HG03565 (cell line): ENCODE data around the gene TBL1XR1.
A peak's percentile ranks its signal among the peaks of the same experiment; 100 is the strongest.
"Not testable (repeated sequence)": the region's sequence is repeated elsewhere in the genome, so short reads cannot be mapped to it uniquely, and the experiment has no call there.

Source experiments
- ATAC-seq: cut with Tn5 transposase; IDR thresholded peaks from one replicate; pipeline ENCODE4 v1.9.1; 2021; ENCODE audit warnings: mild to moderate bottlenecking, moderate library complexity; ENCODE audit not compliant: unreplicated experiment

The TBL1XR1 gene

GRCh38 chr3:177145381-177145780 lies 51.9 kb downstream of the TBL1XR1 start:
- ATAC-seq: peak; percentile 13

DNA sequence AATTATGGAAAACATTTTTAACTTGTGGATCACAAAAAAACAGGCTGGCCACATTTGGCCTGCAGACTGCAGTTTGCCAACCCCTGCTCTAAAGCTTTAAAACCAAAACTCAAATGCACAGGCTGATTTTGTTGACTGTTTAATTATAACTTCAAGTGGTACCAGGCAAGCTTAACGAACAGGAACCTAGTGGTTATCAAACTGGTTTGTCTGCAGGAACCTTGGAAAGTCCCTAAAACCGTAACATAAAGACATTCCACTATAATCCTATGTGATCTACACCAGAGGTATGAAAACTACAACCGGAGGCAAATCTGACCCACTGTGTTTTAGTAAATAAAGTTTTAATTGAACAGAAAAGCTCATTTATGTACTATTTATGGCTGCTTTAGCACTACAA lies 52.4 kb downstream of the TBL1XR1 start:
- peak; percentile 59 for ATAC-seq

DNA sequence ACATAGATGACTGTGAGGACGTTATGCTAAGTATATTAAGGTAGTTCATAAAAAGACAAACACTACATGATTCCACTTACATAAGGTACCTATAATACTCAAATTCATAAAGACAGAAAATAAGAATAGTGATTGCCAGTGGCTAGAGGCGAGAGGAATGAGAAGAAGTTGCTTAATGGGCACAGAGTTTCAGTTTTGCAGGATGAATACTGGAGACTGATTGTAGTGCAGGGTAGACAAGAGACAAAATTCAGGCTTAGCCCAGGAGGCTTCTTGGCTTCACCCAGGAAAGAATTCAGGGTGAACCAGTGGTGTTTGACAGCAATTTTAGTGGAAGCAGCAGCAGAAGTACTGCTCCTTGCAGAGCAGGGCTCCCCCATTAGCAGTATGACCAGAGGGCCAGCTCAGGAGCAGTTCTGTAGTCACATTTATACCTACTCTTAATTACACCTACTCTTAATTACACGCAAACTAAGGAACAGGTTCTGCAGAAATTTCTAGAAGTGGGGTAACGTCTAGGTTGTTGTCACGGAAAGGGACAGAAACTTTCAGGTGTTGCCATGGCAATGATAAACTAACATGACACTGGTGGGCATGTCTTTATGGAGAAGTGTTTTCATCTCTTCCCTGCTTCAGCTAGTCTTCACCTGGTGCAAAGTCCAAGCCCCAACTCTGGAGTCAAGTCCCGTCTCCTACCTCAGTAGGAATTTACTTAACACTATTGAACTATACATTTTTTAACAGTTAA lies 55.2 kb downstream of the TBL1XR1 start:
- ATAC-seq: no peak

DNA sequence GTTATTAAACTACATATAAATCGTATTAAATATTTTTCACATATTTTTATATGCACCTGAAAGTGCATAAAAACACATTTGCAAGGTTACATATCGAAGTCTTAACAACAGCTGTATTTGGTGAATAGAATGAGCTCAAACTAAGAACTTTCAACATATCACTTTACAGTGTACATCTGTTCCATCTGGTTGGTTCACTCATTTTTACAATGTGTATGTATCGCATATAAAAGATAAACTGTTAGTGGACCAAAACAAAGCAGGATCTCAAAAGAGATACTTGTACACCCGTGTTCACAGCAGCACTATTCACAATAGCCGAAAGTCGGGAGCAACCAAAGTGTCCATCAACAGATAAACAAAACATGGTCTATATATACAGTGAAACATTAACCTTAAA lies 55.8 kb downstream of the TBL1XR1 start:
- ATAC-seq: no peak

DNA sequence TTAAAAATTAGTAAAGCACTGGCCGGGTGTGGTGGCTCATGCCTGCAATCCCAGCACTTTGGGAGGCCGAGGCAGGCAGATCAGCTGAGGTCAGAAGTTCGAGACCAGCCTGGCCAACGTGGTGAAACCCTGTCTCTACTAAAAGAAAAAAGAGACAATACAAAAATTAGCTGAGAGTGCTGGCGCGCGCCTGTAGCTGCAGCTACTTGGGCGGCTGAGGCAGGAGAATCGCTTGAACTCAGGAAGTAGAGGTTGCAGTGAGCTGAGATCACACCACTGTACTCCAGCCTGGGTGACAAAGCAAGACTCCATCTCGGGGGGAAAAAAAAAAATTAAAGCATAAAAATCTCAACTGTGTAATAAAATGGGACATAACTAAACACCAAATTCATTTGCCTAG lies 58.1 kb downstream of the TBL1XR1 start:
- not testable (repeated sequence) for ATAC-seq

DNA sequence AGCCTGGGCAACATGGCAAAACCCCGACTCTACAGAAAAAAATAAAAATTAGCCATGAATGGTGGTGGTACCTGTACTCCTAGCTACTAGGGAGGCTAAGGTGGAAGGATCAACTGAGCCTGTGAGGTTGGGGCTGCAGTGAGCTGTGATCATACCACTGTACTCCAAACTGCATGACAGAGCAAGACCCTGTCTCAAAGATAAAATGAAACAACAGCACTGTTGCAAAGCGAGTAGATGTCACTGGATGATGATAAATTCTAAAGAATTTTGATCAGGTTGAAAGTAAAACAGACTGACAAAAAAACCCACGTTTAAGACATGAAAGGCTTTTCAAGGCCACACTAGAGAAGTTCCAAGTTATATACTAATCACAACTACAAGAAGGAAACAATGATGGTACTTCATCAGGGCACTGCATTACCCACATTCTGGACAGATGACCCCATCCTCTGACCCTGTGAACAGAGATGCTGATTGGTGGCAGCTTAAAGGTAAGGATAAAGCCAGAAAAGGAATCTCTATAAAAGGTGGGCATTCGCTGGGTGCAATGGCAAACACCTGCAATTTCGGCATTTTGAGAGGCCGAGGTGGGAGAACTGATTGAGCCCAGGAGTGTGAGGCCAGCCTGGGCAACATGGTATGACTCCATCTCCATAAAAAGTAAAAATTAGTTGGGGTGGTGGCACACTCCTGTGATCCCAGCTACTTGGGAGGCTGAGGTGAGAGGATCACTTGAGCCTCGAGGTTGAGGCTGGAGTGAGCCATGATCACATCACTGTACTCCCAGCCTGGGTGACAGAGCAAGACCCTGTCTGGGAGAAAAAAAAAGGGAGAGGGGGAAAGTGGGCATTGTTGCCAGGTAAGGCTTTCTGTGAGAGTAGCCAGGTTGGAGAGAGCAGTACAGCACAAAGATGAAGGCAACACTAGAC lies 59.2 kb downstream of the TBL1XR1 start:
- ATAC-seq: no peak

- no peak for ATAC-seq
These were observed 60.5 kb downstream of the TBL1XR1 start for GRCh38 chr3:177136741-177137140.

GRCh38 chr3:177135841-177136492 lies 61.3 kb downstream of the TBL1XR1 start:
- no peak for ATAC-seq

- no peak for ATAC-seq
These were observed 62.5 kb downstream of the TBL1XR1 start for GRCh38 chr3:177134816-177135210.

- ATAC-seq: no peak
These were observed 63.1 kb downstream of the TBL1XR1 start for GRCh38 chr3:177133860-177134815.

- ATAC-seq: no peak
These were observed 65.2 kb downstream of the TBL1XR1 start for GRCh38 chr3:177131927-177132636.

DNA sequence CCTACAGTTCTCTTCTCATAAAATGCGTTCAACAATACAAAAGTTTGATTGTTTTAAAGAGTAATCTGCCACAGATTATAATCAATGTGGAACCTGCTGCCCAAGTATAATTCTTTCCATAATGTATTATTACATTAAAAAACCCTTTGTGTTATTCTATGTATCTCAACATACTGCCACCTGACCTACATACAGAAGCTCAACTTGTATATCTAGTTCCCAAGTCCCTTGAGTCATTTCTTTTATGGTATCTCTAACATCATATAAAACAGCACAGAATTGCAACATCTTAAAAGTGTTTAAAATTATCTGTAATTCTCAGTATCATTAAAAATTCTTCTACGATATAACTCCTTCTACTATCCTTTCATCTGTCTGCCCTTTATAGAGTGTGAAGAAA lies 70.3 kb downstream of the TBL1XR1 start:
- no peak for ATAC-seq

DNA sequence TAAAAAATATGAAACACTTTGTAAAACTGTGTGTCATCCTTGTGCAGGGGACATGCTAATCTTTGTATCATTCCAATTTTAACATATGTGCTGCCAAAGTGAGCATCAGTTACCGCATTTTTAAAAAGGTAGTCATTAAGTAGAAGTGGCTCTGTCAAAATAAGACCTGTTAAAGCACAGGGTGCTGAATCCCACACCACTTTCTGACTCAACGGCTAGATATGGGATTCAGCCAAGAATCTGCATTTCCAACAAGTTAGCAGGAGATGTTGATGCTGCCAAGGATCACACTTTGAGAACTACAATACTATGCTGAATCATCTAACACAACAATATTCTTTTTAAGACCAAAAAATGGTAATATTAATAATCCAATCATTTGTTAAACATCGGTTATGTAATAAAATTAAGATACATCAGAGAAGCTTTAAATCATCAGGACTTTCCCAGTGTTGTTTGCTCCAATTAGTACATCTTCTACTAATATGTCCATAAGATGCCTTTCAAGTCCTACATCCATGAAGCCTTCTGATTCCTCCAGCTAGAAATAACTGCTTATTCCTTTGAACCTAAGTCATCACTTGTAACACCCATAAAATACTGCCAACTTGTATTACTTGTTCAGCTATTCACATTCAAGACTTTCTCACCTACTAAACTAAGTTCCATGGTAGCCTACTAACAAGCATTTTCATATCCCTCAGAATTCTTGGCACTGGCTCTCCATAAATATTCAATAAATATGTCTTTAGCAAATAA lies 71.1 kb downstream of the TBL1XR1 start:
- ATAC-seq: no peak

DNA sequence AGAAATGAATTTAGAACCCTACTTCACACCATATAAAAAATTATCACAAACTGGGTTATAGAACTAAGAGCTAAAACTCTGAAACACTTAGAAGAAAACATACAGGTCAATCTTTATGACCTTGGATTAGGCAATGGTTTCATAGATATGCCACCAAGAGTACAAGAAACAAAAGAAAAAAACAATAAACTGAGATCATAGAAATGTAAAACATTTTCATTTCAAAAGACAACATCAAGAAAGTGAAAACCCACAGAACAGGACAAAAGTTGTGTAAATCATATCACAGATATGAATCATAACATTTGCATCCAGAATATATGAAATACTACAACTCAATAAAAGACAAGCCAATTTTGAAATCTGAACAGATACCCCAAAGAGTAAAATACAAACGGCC lies 72.4 kb downstream of the TBL1XR1 start:
- ATAC-seq: no peak

GRCh38 chr3:177123822-177124221 lies 73.5 kb downstream of the TBL1XR1 start:
- no peak for ATAC-seq

DNA sequence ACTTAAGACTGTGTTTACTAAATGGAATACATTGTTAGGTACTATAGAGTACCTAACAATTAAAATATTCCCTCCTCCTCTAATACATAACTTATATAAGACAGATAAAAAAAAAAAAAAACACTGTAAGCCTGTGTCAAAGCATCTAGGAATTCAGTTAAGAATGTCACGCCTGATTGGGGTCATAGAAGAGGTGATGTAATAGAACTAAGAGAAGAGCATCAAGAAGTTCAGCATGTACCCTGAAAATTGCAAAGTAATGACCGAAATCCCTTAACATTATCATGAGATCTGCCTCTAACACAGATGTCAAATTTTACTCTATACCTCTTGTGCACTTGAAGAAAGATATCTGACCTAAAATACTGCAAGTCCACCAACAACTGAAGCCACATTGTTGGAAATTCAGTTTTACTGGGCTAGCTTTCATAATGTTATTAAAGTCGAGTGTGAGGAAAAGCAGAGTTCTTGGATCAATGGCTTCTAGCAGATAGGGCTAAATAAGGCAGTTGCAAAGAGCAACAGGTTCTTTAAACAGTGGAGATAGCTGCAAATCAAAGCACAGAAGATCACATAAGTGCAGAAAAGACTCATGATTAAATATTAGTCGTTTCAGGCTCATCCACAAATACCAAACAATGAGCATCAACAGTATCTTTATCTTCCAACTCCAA lies 75.0 kb downstream of the TBL1XR1 start:
- ATAC-seq: no peak

DNA sequence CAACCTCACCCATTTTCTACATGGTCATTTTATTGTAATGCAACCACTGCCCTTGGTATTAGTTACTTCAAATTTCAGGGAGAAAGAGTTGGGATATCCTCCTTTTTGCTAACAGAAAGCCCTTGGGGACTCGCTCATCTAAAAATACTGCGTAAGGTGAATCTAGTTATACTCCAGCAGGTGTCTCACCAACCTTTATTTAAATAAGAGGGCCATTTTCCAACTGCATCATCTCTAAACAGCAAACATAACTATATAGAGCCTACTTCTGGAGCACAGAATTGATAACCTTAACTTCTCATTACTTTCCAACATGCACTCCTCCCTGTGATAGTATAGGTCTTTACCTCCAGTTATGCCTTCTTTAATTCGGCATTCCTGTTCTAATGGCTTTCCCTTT lies 77.5 kb downstream of the TBL1XR1 start:
- ATAC-seq: no peak

DNA sequence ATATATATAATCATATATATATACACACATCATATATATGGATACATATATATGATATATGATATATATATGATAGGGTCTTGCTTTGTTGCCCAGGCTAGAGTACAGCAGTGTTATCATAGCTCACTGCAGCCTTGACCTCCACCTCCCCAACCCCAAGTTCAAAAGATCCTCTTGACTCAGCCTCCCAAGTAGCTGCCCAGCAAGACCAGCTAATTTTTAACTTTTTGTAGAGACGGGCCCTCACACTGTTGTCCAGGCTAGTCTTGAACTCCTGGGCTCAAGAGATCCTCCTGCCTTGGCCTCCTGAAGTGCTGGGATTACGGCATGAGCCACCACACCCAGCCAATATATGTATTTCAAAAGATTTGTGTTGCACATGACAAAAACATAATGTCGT lies 83.0 kb downstream of the TBL1XR1 start:
- no peak for ATAC-seq

- ATAC-seq: no peak
These were observed 85.7 kb downstream of the TBL1XR1 start for GRCh38 chr3:177111541-177111949.
